ENCODE measurements around the gene IRX4. TPM values are rescaled to one million over a fixed set of nuclear protein-coding genes. Genes with fewer than 3 reads are reported as not detected.

The IRX4 gene
- polyA plus RNA-seq, 1 donor: not detected

- no peaks in the 10 kb centered on the region for H3K36me3 ChIP-seq (ENCODE audit: control insufficient read depth, insufficient read depth, low read length)
- no peak overlapping the region for H3K27ac ChIP-seq (ENCODE audit: low read length)
- no peak for DNase-seq
- WGBS (ENCODE audit: insufficient coverage, low lambda C conversion rate): no CpG with 5 or more reads among the region's 17 CpGs
- H3K27me3 ChIP-seq (ENCODE audit: control insufficient read depth, insufficient read depth, low read length): peaks cover 77% of the 10 kb centered on the region
- no peak overlapping the region for H3K4me3 ChIP-seq (ENCODE audit: low read length)
- no peaks in the 10 kb centered on the region for H3K9me3 ChIP-seq (ENCODE audit: control insufficient read depth, low read depth, low read length)
- H3K4me1 ChIP-seq (ENCODE audit: control insufficient read depth, insufficient read depth, low read length): no peaks in the 10 kb centered on the region
Measured at GRCh38 chr5:1855596-1855995, 27.1 kb downstream of the IRX4 start.

- Histone ChIP-seq H3K4me1 (ENCODE audit: control insufficient read depth, insufficient read depth, low read length) (no peaks in the 10 kb centered on the region), H3K36me3 (ENCODE audit: control insufficient read depth, insufficient read depth, low read length) (no peaks in the 10 kb centered on the region), H3K27me3 (ENCODE audit: control insufficient read depth, insufficient read depth, low read length) (peaks cover 82% of the 10 kb centered on the region), H3K9me3 (ENCODE audit: control insufficient read depth, low read depth, low read length) (no peaks in the 10 kb centered on the region), H3K27ac (ENCODE audit: low read length) (no peak overlapping the region), H3K4me3 (ENCODE audit: low read length) (no peak overlapping the region)
- no peak for DNase-seq
- WGBS (ENCODE audit: insufficient coverage, low lambda C conversion rate): no CpG with 5 or more reads among the region's 3 CpGs
Measured at GRCh38 chr5:1855075-1855474, 27.6 kb downstream of the IRX4 start.

GRCh38 chr5:1853531-1853930 lies 29.2 kb downstream of the IRX4 start:
- peaks cover 88% of the 10 kb centered on the region for H3K27me3 ChIP-seq (ENCODE audit: control insufficient read depth, insufficient read depth, low read length)
- WGBS (ENCODE audit: insufficient coverage, low lambda C conversion rate): no CpG with 5 or more reads among the region's 8 CpGs

GRCh38 chr5:1852324-1852947 lies 30.3 kb downstream of the IRX4 start:
- H3K27me3 ChIP-seq (ENCODE audit: control insufficient read depth, insufficient read depth, low read length): peaks cover 92% of the 10 kb centered on the region
- no peaks in the 10 kb centered on the region for H3K4me1 ChIP-seq (ENCODE audit: control insufficient read depth, insufficient read depth, low read length)
- no peaks in the 10 kb centered on the region for H3K9me3 ChIP-seq (ENCODE audit: control insufficient read depth, low read depth, low read length)
- H3K4me3 ChIP-seq (ENCODE audit: low read length): no peak overlapping the region
- DNase-seq: no peak
- WGBS (ENCODE audit: insufficient coverage, low lambda C conversion rate): no CpG with 5 or more reads among the region's 23 CpGs
- no peaks in the 10 kb centered on the region for H3K36me3 ChIP-seq (ENCODE audit: control insufficient read depth, insufficient read depth, low read length)
- no peak overlapping the region for H3K27ac ChIP-seq (ENCODE audit: low read length)

More at GRCh38 chr5:1853531-1853930, 29.2 kb downstream of the IRX4 start:
- DNase-seq: no peak
- Histone ChIP-seq H3K4me3 (ENCODE audit: low read length) (no peak overlapping the region), H3K4me1 (ENCODE audit: control insufficient read depth, insufficient read depth, low read length) (no peaks in the 10 kb centered on the region), H3K36me3 (ENCODE audit: control insufficient read depth, insufficient read depth, low read length) (no peaks in the 10 kb centered on the region), H3K9me3 (ENCODE audit: control insufficient read depth, low read depth, low read length) (no peaks in the 10 kb centered on the region), H3K27ac (ENCODE audit: low read length) (no peak overlapping the region)

GRCh38 chr5:1851290-1851934 lies 31.3 kb downstream of the IRX4 start:
- Histone ChIP-seq H3K27ac (ENCODE audit: low read length) (no peak overlapping the region), H3K4me3 (ENCODE audit: low read length) (no peak overlapping the region), H3K27me3 (ENCODE audit: control insufficient read depth, insufficient read depth, low read length) (peaks cover 89% of the 10 kb centered on the region), H3K36me3 (ENCODE audit: control insufficient read depth, insufficient read depth, low read length) (no peaks in the 10 kb centered on the region), H3K4me1 (ENCODE audit: control insufficient read depth, insufficient read depth, low read length) (no peaks in the 10 kb centered on the region), H3K9me3 (ENCODE audit: control insufficient read depth, low read depth, low read length) (no peaks in the 10 kb centered on the region)
- no CpG with 5 or more reads among the region's 34 CpGs for WGBS (ENCODE audit: insufficient coverage, low lambda C conversion rate)
- no peak for DNase-seq

- Histone ChIP-seq H3K4me3 (ENCODE audit: low read length) (no peak overlapping the region), H3K27ac (ENCODE audit: low read length) (no peak overlapping the region), H3K4me1 (ENCODE audit: control insufficient read depth, insufficient read depth, low read length) (no peaks in the 10 kb centered on the region), H3K9me3 (ENCODE audit: control insufficient read depth, low read depth, low read length) (no peaks in the 10 kb centered on the region), H3K36me3 (ENCODE audit: control insufficient read depth, insufficient read depth, low read length) (no peaks in the 10 kb centered on the region), H3K27me3 (ENCODE audit: control insufficient read depth, insufficient read depth, low read length) (peaks cover 80% of the 10 kb centered on the region)
- no peak for DNase-seq
- 80% methylated on average over 2 of the region's 29 CpGs for WGBS (ENCODE audit: insufficient coverage, low lambda C conversion rate)
Measured at GRCh38 chr5:1850324-1851154, 32.2 kb downstream of the IRX4 start.

GRCh38 chr5:1847611-1848010 lies 35.1 kb downstream of the IRX4 start:
- no CpG with 5 or more reads among the region's 9 CpGs for WGBS (ENCODE audit: insufficient coverage, low lambda C conversion rate)
- no peak for DNase-seq
- Histone ChIP-seq H3K27ac (ENCODE audit: low read length) (no peak overlapping the region), H3K4me3 (ENCODE audit: low read length) (no peak overlapping the region), H3K9me3 (ENCODE audit: control insufficient read depth, low read depth, low read length) (no peaks in the 10 kb centered on the region), H3K27me3 (ENCODE audit: control insufficient read depth, insufficient read depth, low read length) (peaks cover 55% of the 10 kb centered on the region), H3K36me3 (ENCODE audit: control insufficient read depth, insufficient read depth, low read length) (no peaks in the 10 kb centered on the region), H3K4me1 (ENCODE audit: control insufficient read depth, insufficient read depth, low read length) (no peaks in the 10 kb centered on the region)

- Histone ChIP-seq H3K27me3 (ENCODE audit: control insufficient read depth, insufficient read depth, low read length) (peaks cover 54% of the 10 kb centered on the region), H3K9me3 (ENCODE audit: control insufficient read depth, low read depth, low read length) (no peaks in the 10 kb centered on the region), H3K4me1 (ENCODE audit: control insufficient read depth, insufficient read depth, low read length) (no peaks in the 10 kb centered on the region), H3K4me3 (ENCODE audit: low read length) (no peak overlapping the region), H3K27ac (ENCODE audit: low read length) (no peak overlapping the region), H3K36me3 (ENCODE audit: control insufficient read depth, insufficient read depth, low read length) (no peaks in the 10 kb centered on the region)
- DNase-seq: no peak
- WGBS (ENCODE audit: insufficient coverage, low lambda C conversion rate): no CpG with 5 or more reads among the region's 10 CpGs
Measured at GRCh38 chr5:1847056-1847455, 35.7 kb downstream of the IRX4 start.

GRCh38 chr5:1846583-1846982 lies 36.1 kb downstream of the IRX4 start:
- DNase-seq: no peak
- Histone ChIP-seq H3K36me3 (ENCODE audit: control insufficient read depth, insufficient read depth, low read length) (no peaks in the 10 kb centered on the region), H3K27ac (ENCODE audit: low read length) (no peak overlapping the region), H3K27me3 (ENCODE audit: control insufficient read depth, insufficient read depth, low read length) (peaks cover 54% of the 10 kb centered on the region), H3K4me3 (ENCODE audit: low read length) (no peak overlapping the region), H3K9me3 (ENCODE audit: control insufficient read depth, low read depth, low read length) (no peaks in the 10 kb centered on the region), H3K4me1 (ENCODE audit: control insufficient read depth, insufficient read depth, low read length) (no peaks in the 10 kb centered on the region)
- no CpG with 5 or more reads among the region's 13 CpGs for WGBS (ENCODE audit: insufficient coverage, low lambda C conversion rate)

GRCh38 chr5:1845696-1846095 lies 37.0 kb downstream of the IRX4 start:
- H3K4me1 ChIP-seq (ENCODE audit: control insufficient read depth, insufficient read depth, low read length): no peaks in the 10 kb centered on the region
- no peaks in the 10 kb centered on the region for H3K9me3 ChIP-seq (ENCODE audit: control insufficient read depth, low read depth, low read length)
- peaks cover 54% of the 10 kb centered on the region for H3K27me3 ChIP-seq (ENCODE audit: control insufficient read depth, insufficient read depth, low read length)
- H3K36me3 ChIP-seq (ENCODE audit: control insufficient read depth, insufficient read depth, low read length): no peaks in the 10 kb centered on the region
- 88% methylated on average over 1 of the region's 1 CpG for WGBS (ENCODE audit: insufficient coverage, low lambda C conversion rate)
- no peak for DNase-seq
- H3K4me3 ChIP-seq (ENCODE audit: low read length): no peak overlapping the region
- no peak overlapping the region for H3K27ac ChIP-seq (ENCODE audit: low read length)
